HFFc6 (cell line): ENCODE results near the gene SHD. TPM values are rescaled to one million over a fixed set of nuclear protein-coding genes. Genes with fewer than 3 reads are reported as not detected.

Experiments
- DNase-seq: peaks from one replicate; pipeline ENCODE4 v3.0.0-alpha.2; 2018
- H3K27ac Mint-ChIP-seq: 2 replicates; pipeline ENCODE4 v1.8.0; 2020; ENCODE audit warnings: mild to moderate bottlenecking, mixed read lengths
- H3K27me3 Mint-ChIP-seq: 2 replicates; pipeline ENCODE4 v1.8.0; 2021; ENCODE audit warnings: mild to moderate bottlenecking, moderate library complexity, mixed read lengths; ENCODE audit not compliant: insufficient read depth
- H3K36me3 Mint-ChIP-seq: 2 replicates; pipeline ENCODE4 v1.8.0; 2021; ENCODE audit warnings: low read depth, mixed read lengths
- H3K4me1 Mint-ChIP-seq: 2 replicates; pipeline ENCODE4 v1.8.0; 2020; ENCODE audit warnings: low read depth, mixed read lengths
- H3K4me3 Mint-ChIP-seq: 2 replicates; pipeline ENCODE4 v1.8.0; 2020; ENCODE audit warnings: mild to moderate bottlenecking, moderate library complexity, mixed read lengths
- H3K9me3 Mint-ChIP-seq: 2 replicates; pipeline ENCODE4 v1.8.0; 2020; ENCODE audit warnings: mild to moderate bottlenecking, mixed read lengths
- CTCF ChIP-seq: fragments of 200-600 bp; sonication (generic); IDR thresholded peaks from 2 replicates; pipeline ENCODE4 v1.5.0; 2021; ENCODE audit warnings: antibody characterized with exemption, mild to moderate bottlenecking
- total RNA-seq, 6 experiments: library from RNA; stranded (reverse); fragmentation: NEBNext Ultra II Directional; extraction: Animal tissue kit (Norgen Biotek cat#: 25700); gene quantifications; 2 replicates in 1 of 6; 3 replicates in 5 of 6; pipeline ENCODE4 v1.2.3, GENCODE V29; 2021

The SHD gene
- total RNA-seq, 6 experiments from 2014 or later: not detected

- H3K27me3 Mint-ChIP-seq: peaks cover 4% of the 10 kb centered on the region
- H3K27ac Mint-ChIP-seq: no peak overlapping the region
- TF ChIP-seq CTCF: no peak
- H3K9me3 Mint-ChIP-seq: peaks cover 1% of the 10 kb centered on the region; the same call in 1 of the 2 replicates
- H3K4me1 Mint-ChIP-seq: no peaks in the 10 kb centered on the region
- H3K36me3 Mint-ChIP-seq: no peaks in the 10 kb centered on the region
- no peak overlapping the region for H3K4me3 Mint-ChIP-seq
- no peak for DNase-seq
These were observed 50.8 kb downstream of the SHD start for GRCh38 chr19:4329858-4330257.

- no peak overlapping the region; the same call in 1 of the 2 replicates for H3K27ac Mint-ChIP-seq
- DNase-seq: no peak
- peaks cover 4% of the 10 kb centered on the region for H3K27me3 Mint-ChIP-seq
- peaks cover 10% of the 10 kb centered on the region for H3K4me1 Mint-ChIP-seq
- H3K36me3 Mint-ChIP-seq: no peaks in the 10 kb centered on the region
- no peak for TF ChIP-seq CTCF
- H3K4me3 Mint-ChIP-seq: no peak overlapping the region
- peaks cover 4% of the 10 kb centered on the region; the same call in 1 of the 2 replicates for H3K9me3 Mint-ChIP-seq
These were observed 56.0 kb downstream of the SHD start for GRCh38 chr19:4334929-4335570.

GRCh38 chr19:4337906-4338440 lies 58.9 kb downstream of the SHD start:
- DNase-seq: no peak
- H3K4me1 Mint-ChIP-seq: peaks cover 18% of the 10 kb centered on the region
- peak overlapping the region; percentile 85 for H3K4me3 Mint-ChIP-seq
- H3K9me3 Mint-ChIP-seq: peaks cover 4% of the 10 kb centered on the region; the same call in 1 of the 2 replicates
- H3K36me3 Mint-ChIP-seq: no peaks in the 10 kb centered on the region
- peak overlapping the region; percentile 67 for H3K27ac Mint-ChIP-seq
- no peak for TF ChIP-seq CTCF
- H3K27me3 Mint-ChIP-seq: peaks cover 4% of the 10 kb centered on the region

- no peaks in the 10 kb centered on the region for H3K36me3 Mint-ChIP-seq
These were observed 59.6 kb downstream of the SHD start, which contains the start of gene STAP2 for GRCh38 chr19:4338441-4339355. TSS of gene STAP2 (minus strand) at chr19:4338827. CDS start at chr19:4338753, 74 bp downstream.

More at GRCh38 chr19:4338441-4339355, 59.6 kb downstream of the SHD start, which contains the start of gene STAP2:
- Mint-ChIP-seq H3K27me3 (peaks cover 4% of the 10 kb centered on the region), H3K4me1 (peaks cover 18% of the 10 kb centered on the region), H3K9me3 (peaks cover 4% of the 10 kb centered on the region; the same call in 1 of the 2 replicates), H3K27ac (peak within 1 kb of the TSS; percentile 67), H3K4me3 (peak within 1 kb of the TSS; percentile 85)
- DNase-seq: no peak
- no peak for TF ChIP-seq CTCF

Other genes with a start within 250 kb of the SHD start
- 10 to 100 TPM; 40.8 to 47.6 (median 43.6) TPM for gene ZBTB7A, start 212.4 kb upstream of the SHD start, total RNA-seq
- 100 to 1,000 TPM; 175 to 209 (median 187) TPM for gene MAP2K2, start 155.1 kb upstream of the SHD start, total RNA-seq
- not detected for gene CREB3L3, start 125.6 kb upstream of the SHD start, total RNA-seq
- gene SIRT6, start 96.7 kb upstream of the SHD start, total RNA-seq: 10 to 100 TPM; 23.4 to 27.5 (median 25.2) TPM
- gene ANKRD24, start 96.6 kb upstream of the SHD start, total RNA-seq: under 1 TPM; 0.11 to 0.81 (median 0.54) TPM
- gene EBI3, start 49.7 kb upstream of the SHD start, total RNA-seq: under 1 TPM; 0.17 to 0.61 (median 0.37) TPM
- gene YJU2, start 32.2 kb upstream of the SHD start, total RNA-seq: 10 to 100 TPM; 12.0 to 17.7 (median 16.1) TPM
- not detected for gene TMIGD2, start 23.1 kb downstream of the SHD start, total RNA-seq
- gene FSD1, start 25.3 kb downstream of the SHD start, total RNA-seq: 10 to 100 TPM in 5 of 6 experiments, 1 to 10 TPM in 1; 9.2 to 15.2 (median 12.2) TPM
- gene STAP2, start 59.6 kb downstream of the SHD start, total RNA-seq: 1 to 10 TPM in 4 of 6 experiments, under 1 TPM in 2; 0.24 to 2.7 (median 1.9) TPM
- 10 to 100 TPM; 11.7 to 15.0 (median 12.1) TPM for gene MPND, start 64.3 kb downstream of the SHD start, total RNA-seq
- 100 to 1,000 TPM; 102 to 126 (median 110) TPM for gene SH3GL1, start 121.3 kb downstream of the SHD start, total RNA-seq
- 10 to 100 TPM; 18.3 to 26.3 (median 24.4) TPM for gene CHAF1A, start 123.4 kb downstream of the SHD start, total RNA-seq
- 100 to 1,000 TPM; 124 to 142 (median 131) TPM for gene UBXN6, start 178.5 kb downstream of the SHD start, total RNA-seq
- 10 to 100 TPM; 68.0 to 79.6 (median 74.2) TPM for gene HDGFL2, start 193.0 kb downstream of the SHD start, total RNA-seq
- not detected for gene PLIN4, start 239.2 kb downstream of the SHD start, total RNA-seq